AG09309 (cell line): Measurements from ENCODE around the gene ZNF680.

Experiments used
- DNase-seq: peaks from one replicate; pipeline ENCODE4 v3.0.0-alpha.2; 2010; ENCODE audit warnings: low read depth
- H3K4me3 ChIP-seq: 2 replicates; pipeline ENCODE4 v1.5.1; 2011; ENCODE audit warnings: mild to moderate bottlenecking, low read depth, low read length, moderate library complexity; ENCODE audit not compliant: control insufficient read depth
- TF ChIP-seq, protein P1 (sequence below): IDR thresholded peaks from 2 replicates; pipeline ENCODE4 v1.5.1; 2011; ENCODE audit warnings: mild to moderate bottlenecking, low read depth, low read length, inconsistent platforms; ENCODE audit not compliant: insufficient read depth, control insufficient read depth; ENCODE audit errors: missing control alignments

ZNF680 gene

DNA sequence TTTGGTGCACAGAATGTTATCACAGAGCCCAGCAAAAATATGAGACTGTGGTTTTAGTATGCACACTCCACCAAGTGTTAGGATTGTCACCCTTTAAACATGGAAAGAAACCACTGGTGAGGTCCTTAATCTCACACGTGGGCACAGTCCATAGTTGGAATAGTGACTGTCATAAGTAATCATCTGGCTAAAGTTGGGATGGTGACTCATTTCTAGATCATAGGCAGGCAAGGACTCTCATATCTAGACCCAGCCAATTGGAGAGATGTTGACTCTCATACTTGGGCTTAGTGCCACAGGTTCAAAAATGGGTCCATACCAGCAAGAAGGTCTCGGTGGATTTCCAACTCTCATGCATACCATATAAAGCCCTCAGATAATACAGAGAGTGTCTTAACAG lies 39.6 kb upstream of the ZNF680 start:
- TF ChIP-seq, protein P1, sequence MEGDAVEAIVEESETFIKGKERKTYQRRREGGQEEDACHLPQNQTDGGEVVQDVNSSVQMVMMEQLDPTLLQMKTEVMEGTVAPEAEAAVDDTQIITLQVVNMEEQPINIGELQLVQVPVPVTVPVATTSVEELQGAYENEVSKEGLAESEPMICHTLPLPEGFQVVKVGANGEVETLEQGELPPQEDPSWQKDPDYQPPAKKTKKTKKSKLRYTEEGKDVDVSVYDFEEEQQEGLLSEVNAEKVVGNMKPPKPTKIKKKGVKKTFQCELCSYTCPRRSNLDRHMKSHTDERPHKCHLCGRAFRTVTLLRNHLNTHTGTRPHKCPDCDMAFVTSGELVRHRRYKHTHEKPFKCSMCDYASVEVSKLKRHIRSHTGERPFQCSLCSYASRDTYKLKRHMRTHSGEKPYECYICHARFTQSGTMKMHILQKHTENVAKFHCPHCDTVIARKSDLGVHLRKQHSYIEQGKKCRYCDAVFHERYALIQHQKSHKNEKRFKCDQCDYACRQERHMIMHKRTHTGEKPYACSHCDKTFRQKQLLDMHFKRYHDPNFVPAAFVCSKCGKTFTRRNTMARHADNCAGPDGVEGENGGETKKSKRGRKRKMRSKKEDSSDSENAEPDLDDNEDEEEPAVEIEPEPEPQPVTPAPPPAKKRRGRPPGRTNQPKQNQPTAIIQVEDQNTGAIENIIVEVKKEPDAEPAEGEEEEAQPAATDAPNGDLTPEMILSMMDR, result no peak
- H3K4me3 ChIP-seq, result no peak overlapping the region
- DNase-seq, result no peak

DNA sequence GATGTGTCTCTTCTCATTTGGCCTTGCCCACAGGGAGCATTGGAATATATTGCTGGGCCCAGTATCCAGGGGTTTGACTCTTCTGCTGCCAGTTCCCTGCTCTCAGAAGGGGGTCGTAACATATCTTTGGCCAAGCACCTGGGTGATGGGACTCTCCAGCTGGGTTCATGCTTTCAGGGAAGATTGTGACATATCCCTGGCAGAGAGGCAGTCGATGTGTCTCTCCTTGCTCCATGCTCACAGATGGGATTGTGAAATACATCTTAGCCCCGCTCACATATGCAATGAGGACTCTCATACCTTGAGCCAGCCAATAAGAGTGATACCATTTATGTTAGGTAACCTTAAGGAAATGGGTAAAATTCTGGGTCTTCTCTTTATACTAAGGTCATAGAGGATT lies 39.2 kb upstream of the ZNF680 start:
- TF ChIP-seq, protein P1, result no peak
- H3K4me3 ChIP-seq, result no peak overlapping the region
- DNase-seq, result no peak

DNA sequence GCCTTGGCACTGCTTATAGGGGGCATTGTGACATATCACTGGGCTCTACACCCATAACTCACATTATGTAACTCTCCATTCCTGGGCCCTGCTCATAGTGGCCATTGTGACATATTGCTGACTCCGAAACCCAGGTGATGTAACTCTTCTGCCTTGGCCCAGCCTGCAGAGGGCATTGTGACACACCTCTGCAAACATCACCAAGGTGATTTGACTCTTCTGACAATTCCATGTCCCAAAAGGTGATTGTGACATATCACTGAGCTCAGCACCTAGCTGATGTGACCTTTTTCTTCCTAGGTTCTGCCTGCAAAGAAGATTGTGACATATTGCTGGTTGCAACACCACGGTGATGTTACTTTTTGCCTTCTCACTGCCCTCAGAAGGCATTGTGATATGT lies 36.5 kb upstream of the ZNF680 start:
- H3K4me3 ChIP-seq, result no peak overlapping the region
- no peak for DNase-seq
- TF ChIP-seq, protein P1, result no peak

DNA sequence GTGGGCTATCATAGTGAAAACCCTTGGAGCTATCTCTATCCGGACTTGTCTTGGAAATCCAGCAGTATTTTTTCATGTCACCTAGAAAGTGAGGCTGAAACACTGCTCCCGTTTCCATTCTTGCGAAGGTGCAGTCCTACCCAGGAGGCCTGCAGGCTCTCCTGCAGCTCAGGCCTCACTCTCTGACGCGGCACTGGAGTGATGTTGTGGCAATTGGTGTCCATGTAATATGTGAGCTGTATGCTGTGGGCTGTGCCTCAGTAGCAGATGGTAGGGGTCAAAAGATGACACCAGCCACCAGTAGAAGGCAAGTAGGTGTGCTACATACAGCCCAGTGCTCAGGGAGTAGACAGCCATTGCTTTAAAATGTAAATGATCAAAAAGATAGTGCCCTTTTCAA lies 28.1 kb upstream of the ZNF680 start:
- TF ChIP-seq, protein P1, result no peak
- no peak for DNase-seq
- H3K4me3 ChIP-seq, result no peak overlapping the region

- TF ChIP-seq, protein P1, result no peak
- DNase-seq, result no peak
- no peak overlapping the region for H3K4me3 ChIP-seq
Measured at GRCh38 chr7:64581926-64582894, 19.3 kb upstream of the ZNF680 start.

GRCh38 chr7:64581391-64581790 lies 18.5 kb upstream of the ZNF680 start:
- TF ChIP-seq, protein P1, result no peak
- no peak for DNase-seq
- H3K4me3 ChIP-seq, result no peak overlapping the region
